ENCODE measurements around the gene ATP10D.
A peak's percentile ranks its signal among the peaks of the same experiment; 100 is the strongest.

The ATP10D gene

GRCh38 chr4:47624031-47624441 lies 139.0 kb downstream of the ATP10D start:
- TF ChIP-seq TCF4 (CRISPR knock-in tag; IDR thresholded peaks at IDR 0.05; ENCODE audit: borderline replicate concordance) (no peak), ISL1 (CRISPR knock-in tag; IDR thresholded peaks at IDR 0.05) (peak; percentile 28)
- peak; percentile 97 for ATAC-seq

- ATAC-seq: no peak
- TF ChIP-seq ZC3H10 (CRISPR knock-in tag; IDR thresholded peaks at IDR 0.05): no peak
- TF ChIP-seq RARB (CRISPR knock-in tag; IDR thresholded peaks at IDR 0.05): no peak
- TF ChIP-seq ZFP3 (CRISPR knock-in tag; IDR thresholded peaks at IDR 0.05): no peak
- TF ChIP-seq, protein P1, sequence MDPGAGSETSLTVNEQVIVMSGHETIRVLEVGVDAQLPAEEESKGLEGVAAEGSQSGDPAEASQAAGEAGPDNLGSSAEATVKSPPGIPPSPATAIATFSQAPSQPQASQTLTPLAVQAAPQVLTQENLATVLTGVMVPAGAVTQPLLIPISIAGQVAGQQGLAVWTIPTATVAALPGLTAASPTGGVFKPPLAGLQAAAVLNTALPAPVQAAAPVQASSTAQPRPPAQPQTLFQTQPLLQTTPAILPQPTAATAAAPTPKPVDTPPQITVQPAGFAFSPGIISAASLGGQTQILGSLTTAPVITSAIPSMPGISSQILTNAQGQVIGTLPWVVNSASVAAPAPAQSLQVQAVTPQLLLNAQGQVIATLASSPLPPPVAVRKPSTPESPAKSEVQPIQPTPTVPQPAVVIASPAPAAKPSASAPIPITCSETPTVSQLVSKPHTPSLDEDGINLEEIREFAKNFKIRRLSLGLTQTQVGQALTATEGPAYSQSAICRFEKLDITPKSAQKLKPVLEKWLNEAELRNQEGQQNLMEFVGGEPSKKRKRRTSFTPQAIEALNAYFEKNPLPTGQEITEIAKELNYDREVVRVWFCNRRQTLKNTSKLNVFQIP (CRISPR knock-in tag; IDR thresholded peaks at IDR 0.05; ENCODE audit: borderline replicate concordance, low read depth): no peak
- TF ChIP-seq ZFP30 (CRISPR knock-in tag; IDR thresholded peaks at IDR 0.05): no peak
- no peak for TF ChIP-seq CSRNP3 (CRISPR knock-in tag; IDR thresholded peaks at IDR 0.05)
- TF ChIP-seq PPARA (CRISPR knock-in tag; IDR thresholded peaks at IDR 0.05; ENCODE audit: borderline replicate concordance): no peak
- TF ChIP-seq CSDC2 (CRISPR knock-in tag; IDR thresholded peaks at IDR 0.05): no peak
- no peak for TF ChIP-seq ZNF565 (CRISPR knock-in tag; conservative IDR thresholded peaks at IDR 0.05; ENCODE audit: low read depth)
- TF ChIP-seq, protein P2, sequence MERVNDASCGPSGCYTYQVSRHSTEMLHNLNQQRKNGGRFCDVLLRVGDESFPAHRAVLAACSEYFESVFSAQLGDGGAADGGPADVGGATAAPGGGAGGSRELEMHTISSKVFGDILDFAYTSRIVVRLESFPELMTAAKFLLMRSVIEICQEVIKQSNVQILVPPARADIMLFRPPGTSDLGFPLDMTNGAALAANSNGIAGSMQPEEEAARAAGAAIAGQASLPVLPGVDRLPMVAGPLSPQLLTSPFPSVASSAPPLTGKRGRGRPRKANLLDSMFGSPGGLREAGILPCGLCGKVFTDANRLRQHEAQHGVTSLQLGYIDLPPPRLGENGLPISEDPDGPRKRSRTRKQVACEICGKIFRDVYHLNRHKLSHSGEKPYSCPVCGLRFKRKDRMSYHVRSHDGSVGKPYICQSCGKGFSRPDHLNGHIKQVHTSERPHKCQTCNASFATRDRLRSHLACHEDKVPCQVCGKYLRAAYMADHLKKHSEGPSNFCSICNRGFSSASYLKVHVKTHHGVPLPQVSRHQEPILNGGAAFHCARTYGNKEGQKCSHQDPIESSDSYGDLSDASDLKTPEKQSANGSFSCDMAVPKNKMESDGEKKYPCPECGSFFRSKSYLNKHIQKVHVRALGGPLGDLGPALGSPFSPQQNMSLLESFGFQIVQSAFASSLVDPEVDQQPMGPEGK (CRISPR knock-in tag; IDR thresholded peaks at IDR 0.05; ENCODE audit: borderline replicate concordance): no peak
- no peak for TF ChIP-seq ISL1 (CRISPR knock-in tag; IDR thresholded peaks at IDR 0.05)
- no peak for TF ChIP-seq ZNF70 (CRISPR knock-in tag; IDR thresholded peaks at IDR 0.05)
- TF ChIP-seq, protein P3, sequence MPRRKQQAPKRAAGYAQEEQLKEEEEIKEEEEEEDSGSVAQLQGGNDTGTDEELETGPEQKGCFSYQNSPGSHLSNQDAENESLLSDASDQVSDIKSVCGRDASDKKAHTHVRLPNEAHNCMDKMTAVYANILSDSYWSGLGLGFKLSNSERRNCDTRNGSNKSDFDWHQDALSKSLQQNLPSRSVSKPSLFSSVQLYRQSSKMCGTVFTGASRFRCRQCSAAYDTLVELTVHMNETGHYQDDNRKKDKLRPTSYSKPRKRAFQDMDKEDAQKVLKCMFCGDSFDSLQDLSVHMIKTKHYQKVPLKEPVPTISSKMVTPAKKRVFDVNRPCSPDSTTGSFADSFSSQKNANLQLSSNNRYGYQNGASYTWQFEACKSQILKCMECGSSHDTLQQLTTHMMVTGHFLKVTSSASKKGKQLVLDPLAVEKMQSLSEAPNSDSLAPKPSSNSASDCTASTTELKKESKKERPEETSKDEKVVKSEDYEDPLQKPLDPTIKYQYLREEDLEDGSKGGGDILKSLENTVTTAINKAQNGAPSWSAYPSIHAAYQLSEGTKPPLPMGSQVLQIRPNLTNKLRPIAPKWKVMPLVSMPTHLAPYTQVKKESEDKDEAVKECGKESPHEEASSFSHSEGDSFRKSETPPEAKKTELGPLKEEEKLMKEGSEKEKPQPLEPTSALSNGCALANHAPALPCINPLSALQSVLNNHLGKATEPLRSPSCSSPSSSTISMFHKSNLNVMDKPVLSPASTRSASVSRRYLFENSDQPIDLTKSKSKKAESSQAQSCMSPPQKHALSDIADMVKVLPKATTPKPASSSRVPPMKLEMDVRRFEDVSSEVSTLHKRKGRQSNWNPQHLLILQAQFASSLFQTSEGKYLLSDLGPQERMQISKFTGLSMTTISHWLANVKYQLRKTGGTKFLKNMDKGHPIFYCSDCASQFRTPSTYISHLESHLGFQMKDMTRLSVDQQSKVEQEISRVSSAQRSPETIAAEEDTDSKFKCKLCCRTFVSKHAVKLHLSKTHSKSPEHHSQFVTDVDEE (CRISPR knock-in tag; IDR thresholded peaks at IDR 0.05): no peak
- TF ChIP-seq ESRRG (CRISPR knock-in tag; IDR thresholded peaks at IDR 0.05): no peak
- TF ChIP-seq GLIS3 (CRISPR knock-in tag; IDR thresholded peaks at IDR 0.05): no peak
- no peak for TF ChIP-seq TCF4 (CRISPR knock-in tag; IDR thresholded peaks at IDR 0.05; ENCODE audit: borderline replicate concordance)
- TF ChIP-seq CREB5 (CRISPR knock-in tag; IDR thresholded peaks at IDR 0.05; ENCODE audit: low read depth): no peak
- no peak for TF ChIP-seq ARNTL (CRISPR knock-in tag; IDR thresholded peaks at IDR 0.05; ENCODE audit: borderline replicate concordance, low read depth)
- TF ChIP-seq SNAI2 (CRISPR knock-in tag; IDR thresholded peaks at IDR 0.05): no peak
Measured at GRCh38 chr4:47631161-47631560, 146.1 kb downstream of the ATP10D start.

DNA sequence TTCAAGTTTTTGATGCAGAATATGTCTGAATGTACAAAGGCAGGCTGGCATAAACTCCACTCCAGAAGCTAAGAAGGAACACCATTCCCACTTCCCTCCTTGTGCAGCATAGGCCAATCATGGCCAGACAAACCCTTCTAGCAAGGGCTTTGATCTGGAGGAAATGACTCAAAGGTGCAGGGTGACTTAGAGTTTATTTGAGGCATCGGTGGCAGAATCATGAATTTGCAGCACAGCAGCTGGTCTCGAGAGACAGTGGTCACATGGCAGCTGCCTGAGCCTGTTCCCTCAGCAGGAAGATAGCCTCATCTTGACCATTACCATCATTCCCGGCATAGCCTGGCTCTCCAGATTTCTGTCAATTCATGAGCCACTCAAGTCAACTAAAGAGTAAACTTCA lies 154.5 kb downstream of the ATP10D start:
- no peak for ATAC-seq
- TF ChIP-seq ZC3H10 (CRISPR knock-in tag; IDR thresholded peaks at IDR 0.05) (no peak), ZFP3 (CRISPR knock-in tag; IDR thresholded peaks at IDR 0.05) (no peak), TOX (CRISPR knock-in tag; IDR thresholded peaks at IDR 0.05; ENCODE audit: borderline replicate concordance) (no peak), ARNTL (CRISPR knock-in tag; IDR thresholded peaks at IDR 0.05; ENCODE audit: borderline replicate concordance, low read depth) (no peak), ZNF565 (CRISPR knock-in tag; conservative IDR thresholded peaks at IDR 0.05; ENCODE audit: low read depth) (no peak)
- TF ChIP-seq, protein P2 (CRISPR knock-in tag; IDR thresholded peaks at IDR 0.05; ENCODE audit: borderline replicate concordance): no peak

Measured in SK-N-SH treated with all-trans-retinoic acid at 6 μM for 48 hours (cell line).